ENCODE results near the gene PAK2.
A peak's percentile ranks its signal among the peaks of the same experiment; 100 is the strongest.
"Not testable (repeated sequence)": the region's sequence is repeated elsewhere in the genome, so short reads cannot be mapped to it uniquely, and the experiment has no call there.

Gene PAK2

GRCh38 chr3:196736670-196737374, 2.8 kb upstream of the PAK2 start:
- no peak for DNase-seq (ENCODE audit: low spot score)

- DNase-seq (ENCODE audit: low spot score): no peak
These were observed 2.0 kb upstream of the PAK2 start for GRCh38 chr3:196737655-196738054.

- DNase-seq (ENCODE audit: low spot score): peak; percentile 35
These were observed 1.0 kb downstream of the PAK2 start for GRCh38 chr3:196740481-196741248.

DNA sequence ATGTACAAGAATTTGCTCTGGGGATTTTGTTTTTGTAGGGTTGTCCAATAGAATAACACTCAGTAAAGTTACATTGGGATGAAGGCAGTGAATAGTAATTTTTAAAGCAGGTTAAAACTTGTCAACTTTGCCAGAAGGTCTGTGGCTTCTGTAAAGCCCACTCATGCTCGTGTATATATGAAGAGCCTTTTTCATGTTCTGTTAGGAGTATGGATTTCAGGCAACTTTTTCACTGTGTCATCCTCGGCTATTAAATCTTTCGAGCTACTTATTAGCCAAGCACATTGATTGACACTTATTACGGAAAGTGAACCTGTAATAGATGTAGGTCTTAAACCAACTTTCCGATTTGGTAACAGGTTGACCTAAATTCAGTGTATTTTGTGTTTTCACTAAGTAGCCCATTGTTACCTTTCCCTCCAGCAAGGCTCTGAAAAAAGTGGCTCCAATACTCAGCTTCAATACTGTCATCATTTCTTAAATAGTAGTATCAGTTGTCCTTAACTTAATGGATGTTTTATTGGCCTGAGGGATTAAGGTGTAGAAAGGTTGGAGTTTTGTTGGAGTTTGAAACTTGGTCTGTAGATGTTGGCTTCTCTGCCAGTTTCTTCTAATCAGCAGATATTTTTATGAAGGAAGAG, 1.7 kb downstream of the PAK2 start:
- DNase-seq (ENCODE audit: low spot score): peak; percentile 10

GRCh38 chr3:196743569-196743968, 3.9 kb downstream of the PAK2 start:
- not testable (repeated sequence) for DNase-seq (ENCODE audit: low spot score)

GRCh38 chr3:196749125-196749524, 9.5 kb downstream of the PAK2 start:
- no peak for DNase-seq (ENCODE audit: low spot score)

GRCh38 chr3:196753201-196753600, 13.5 kb downstream of the PAK2 start:
- no peak for DNase-seq (ENCODE audit: low spot score)

DNA sequence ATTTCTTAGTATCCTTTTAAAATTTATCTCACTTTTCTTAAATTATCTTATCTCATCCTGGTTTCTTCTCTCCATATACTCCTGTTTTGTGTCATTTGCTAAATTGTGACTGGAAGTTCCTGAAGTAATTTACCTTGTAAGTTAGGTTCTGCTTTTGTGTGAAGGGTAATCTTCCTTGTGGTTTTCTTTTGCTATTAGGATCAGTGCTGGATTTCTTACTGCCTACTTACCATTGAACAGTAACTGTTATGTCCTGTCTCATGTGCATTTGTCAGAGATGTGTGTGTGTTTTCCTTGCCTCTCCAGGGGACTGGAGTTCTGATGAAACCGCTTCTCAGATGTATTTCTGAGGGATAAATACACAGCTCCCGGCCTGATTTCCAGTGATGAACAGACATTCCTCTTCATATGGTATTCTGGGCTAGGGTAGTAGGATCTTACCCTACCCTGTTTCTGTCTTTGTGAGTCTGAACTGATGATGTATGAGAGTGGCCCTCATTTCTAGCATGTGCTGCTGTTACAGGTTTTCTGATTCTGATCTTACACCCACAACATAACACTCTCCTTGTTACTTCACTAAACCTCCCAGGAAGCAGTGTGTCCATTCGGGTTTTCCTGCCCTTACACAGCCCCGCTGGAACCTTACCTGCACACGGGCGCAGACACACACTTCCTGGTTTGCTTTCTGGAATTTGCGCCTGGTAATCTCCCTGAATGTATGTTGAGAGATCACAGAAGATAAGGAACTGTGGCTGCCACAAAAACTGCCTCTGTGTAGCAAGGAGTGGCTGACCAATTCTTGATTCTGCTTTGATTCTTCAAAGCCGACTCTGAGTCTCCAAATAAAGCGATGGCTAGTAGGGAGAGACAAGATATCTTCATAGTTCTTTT, 14.7 kb downstream of the PAK2 start:
- DNase-seq (ENCODE audit: low spot score): no peak

DNA sequence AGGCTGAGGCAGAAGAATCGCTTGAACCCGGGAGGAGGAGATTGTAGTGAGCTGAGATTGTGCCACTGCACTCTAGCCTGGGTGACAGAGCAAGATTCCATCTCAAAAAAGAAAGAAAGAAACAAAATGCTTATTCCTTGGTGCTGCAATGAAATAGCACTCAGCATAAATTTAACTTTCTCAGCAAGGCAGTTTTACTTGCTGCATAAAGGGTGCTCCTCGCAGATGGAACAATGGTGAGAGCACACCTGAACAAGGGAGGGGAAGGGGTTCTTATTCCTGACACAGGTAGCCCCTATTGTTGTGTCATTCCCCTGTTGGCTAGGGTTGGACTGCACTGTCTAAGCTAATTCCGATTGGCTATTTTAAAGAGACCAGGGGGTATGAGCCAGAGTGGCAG, 17.1 kb downstream of the PAK2 start:
- DNase-seq (ENCODE audit: low spot score): no peak

DNA sequence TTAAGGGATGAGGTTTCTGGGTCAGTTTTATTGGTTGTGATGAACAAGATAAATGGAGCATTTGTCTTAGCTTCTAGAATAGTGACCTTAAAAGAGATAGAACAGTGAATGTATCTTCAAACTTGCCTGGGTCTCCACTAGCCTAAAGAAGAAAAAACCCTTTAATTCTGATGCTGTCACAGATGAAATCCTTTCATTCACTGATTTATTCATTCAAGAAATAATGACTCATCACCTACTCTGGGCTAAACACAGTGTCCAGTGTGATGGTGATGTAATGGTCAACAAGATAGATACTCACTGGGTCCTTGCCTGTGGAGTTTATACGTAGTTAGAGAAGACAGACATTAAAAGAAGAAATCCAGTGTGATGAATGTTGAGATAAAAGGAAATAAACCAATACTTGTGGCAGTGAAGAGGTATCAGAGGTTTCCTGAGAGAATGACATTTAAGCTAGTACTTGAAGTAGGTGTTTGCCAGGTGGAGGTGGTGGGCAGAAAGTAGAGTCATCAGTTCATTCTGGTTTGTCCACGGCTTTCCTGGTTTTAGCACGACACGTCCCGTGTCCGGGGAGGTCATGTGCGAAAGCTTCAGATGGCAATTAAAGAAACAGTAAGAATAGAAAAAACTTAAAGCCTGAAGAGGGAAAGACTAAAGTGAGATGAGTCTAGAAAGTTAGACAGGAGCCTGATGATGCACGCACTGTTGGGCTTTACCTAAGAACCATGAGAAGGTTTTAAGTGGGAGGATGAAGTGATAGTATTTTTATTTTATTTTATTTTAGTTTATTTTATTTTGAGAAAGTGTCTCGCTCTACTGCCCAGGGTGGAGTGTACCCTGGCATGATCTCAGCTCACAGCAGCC, 18.5 kb downstream of the PAK2 start:
- DNase-seq (ENCODE audit: low spot score): no peak

GRCh38 chr3:196763179-196763578, 23.5 kb downstream of the PAK2 start:
- DNase-seq (ENCODE audit: low spot score): no peak

GRCh38 chr3:196765454-196765853, 25.8 kb downstream of the PAK2 start:
- DNase-seq (ENCODE audit: low spot score): no peak

DNA sequence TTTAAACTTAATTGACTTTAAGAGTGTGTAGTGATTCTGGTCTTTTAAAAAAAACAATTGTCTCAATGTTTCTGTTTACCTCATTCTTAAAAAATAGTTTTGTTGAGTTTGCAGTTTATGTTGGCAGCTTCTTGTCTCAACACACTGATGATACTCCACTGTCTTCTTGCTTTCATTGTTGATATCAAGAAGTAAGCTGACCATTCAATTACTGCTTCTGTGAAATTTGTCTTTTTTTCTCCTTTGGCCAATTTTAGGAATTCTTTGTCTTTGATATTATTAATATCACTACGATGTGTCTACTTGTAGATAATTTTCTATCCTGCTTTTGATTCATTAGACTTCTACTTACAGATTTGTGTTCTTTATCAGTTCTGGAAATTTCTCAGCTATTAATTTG, 31.4 kb downstream of the PAK2 start:
- no peak for DNase-seq (ENCODE audit: low spot score)

GRCh38 chr3:196772102-196772501, 32.4 kb downstream of the PAK2 start:
- no peak for DNase-seq (ENCODE audit: low spot score)

DNA sequence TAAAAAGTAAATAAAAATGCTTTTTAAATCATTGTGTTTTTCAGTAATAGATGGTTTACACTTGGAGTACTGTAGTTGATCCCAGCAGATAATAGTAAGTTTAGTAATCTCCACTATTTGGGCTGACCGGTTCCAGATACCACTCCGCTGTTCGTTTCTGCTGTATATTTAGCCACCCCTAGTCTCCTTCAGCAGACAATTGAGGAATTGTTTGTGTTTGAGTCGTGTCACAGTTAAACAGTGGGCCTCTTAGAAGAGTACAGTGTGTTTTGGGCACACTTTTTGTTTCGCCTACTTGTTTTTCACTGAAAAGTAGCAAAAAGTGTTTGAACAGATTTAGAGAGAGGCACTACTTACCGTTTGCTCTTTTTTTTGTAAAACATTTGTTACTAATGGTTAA, 33.2 kb downstream of the PAK2 start:
- no peak for DNase-seq (ENCODE audit: low spot score)

- DNase-seq (ENCODE audit: low spot score): no peak
These were observed 34.6 kb downstream of the PAK2 start for GRCh38 chr3:196774191-196774820.

DNA sequence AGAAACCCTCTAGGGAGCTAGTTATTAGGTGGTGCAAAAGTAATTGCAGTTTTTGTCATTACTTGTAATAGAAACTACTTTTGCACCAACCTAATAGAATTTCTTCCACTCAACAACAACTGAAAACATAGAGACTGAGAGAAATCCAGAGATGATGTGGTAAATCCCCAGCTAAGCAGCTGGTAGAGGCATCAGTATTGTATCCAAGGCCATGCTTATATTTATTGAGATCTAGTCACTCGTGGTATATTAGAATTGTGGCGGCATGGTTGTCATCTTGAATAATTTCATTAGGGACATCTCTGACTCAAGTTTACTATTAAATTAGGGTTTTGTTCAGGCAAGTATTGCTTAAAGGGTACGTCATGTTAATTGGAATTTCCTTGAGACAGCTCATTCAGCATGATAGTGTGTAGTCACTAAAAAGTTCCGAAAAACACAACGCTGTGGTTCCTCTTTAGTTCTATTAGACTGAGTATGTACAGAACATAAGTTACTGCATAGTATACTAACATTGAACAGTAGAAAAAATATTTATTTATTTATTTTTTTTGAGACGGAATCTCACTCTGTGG, 35.3 kb downstream of the PAK2 start:
- no peak for DNase-seq (ENCODE audit: low spot score)

GRCh38 chr3:196775938-196776337, 36.3 kb downstream of the PAK2 start:
- DNase-seq (ENCODE audit: low spot score): no peak

GRCh38 chr3:196777836-196778235, 38.2 kb downstream of the PAK2 start:
- no peak for DNase-seq (ENCODE audit: low spot score)

DNA sequence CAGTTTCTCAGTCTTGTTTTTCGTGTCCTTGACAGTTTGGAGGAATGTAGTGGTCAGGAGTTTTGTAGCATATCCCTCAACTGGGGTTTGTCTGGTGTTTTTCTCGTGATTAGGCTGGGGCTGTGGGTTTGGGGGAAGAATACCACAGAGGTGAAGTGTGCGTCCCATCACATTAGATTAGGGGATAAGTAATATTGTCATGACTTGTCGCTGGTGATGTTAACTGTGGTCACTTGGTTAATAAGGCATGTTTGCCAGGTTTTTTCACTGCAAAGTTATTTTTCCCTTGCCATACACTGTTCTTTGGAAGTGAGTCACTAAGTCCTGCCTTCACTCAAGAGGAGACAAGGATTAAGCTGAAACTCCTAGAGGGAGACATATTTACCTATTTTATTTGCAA, 39.1 kb downstream of the PAK2 start:
- DNase-seq (ENCODE audit: low spot score): no peak

Data from hematopoietic multipotent progenitor cell treated with erythropoietin and hydrocortisone succinate and interleukin-3 and kit ligand, for 17 days (in vitro differentiated cells).